Colonic mucosa (tissue), 4 donors: Measurements from ENCODE around the gene UTS2B. TPM values are rescaled to one million over a fixed set of nuclear protein-coding genes. Genes with fewer than 3 reads are reported as not detected.
A peak's percentile ranks its signal among the peaks of the same experiment; 100 is the strongest.

Experiments
- DNase-seq: peaks from one replicate; pipeline ENCODE4 v3.0.0-alpha.2; 2020
- H3K27ac ChIP-seq: fragments of 200-600 bp; one replicate; pipeline ENCODE4 v1.8.0; 2021
- H3K27me3 ChIP-seq: fragments of 200-600 bp; one replicate; pipeline ENCODE4 v1.8.0; 2021
- H3K36me3 ChIP-seq: fragments of 200-600 bp; one replicate; pipeline ENCODE4 v1.8.0; 2021
- H3K4me1 ChIP-seq: fragments of 200-600 bp; one replicate; pipeline ENCODE4 v1.8.0; 2021; ENCODE audit warnings: mild to moderate bottlenecking
- H3K4me3 ChIP-seq: fragments of 200-600 bp; one replicate; pipeline ENCODE4 v1.8.0; 2021
- H3K9ac ChIP-seq, 2 donors: one replicate each; pipeline ENCODE4 v1.7.0; 2013; ENCODE audit warnings: control low read depth in 2 of 2, low read depth in 2 of 2, low read length in 2 of 2
- H3K9me3 ChIP-seq: fragments of 200-600 bp; one replicate; pipeline ENCODE4 v1.8.0; 2021
- intact Hi-C: fragments of 100-400 bp; cut with DNase I; formaldehyde crosslinking; loops from one replicate; pipeline ENCODE4 v1.14.1; 2022
- total RNA-seq, 2 donors: library from RNA; stranded (reverse); fragmentation: NEBNext Ultra II Directional in 1 of 2; extraction: Animal tissue kit (Norgen Biotek cat#: 25700) in 1 of 2; gene quantifications; one replicate each; pipeline ENCODE4 v1.2.1, GENCODE V29; 2021
- TF ChIP-seq, protein P1 (sequence below): fragments of 200-600 bp; IDR thresholded peaks from one replicate; pipeline ENCODE4 v1.8.0; 2022; ENCODE audit warnings: antibody characterized with exemption, mild to moderate bottlenecking
- donor health status: healthy.
- donor health status: DM: no; HTN: no; CAD: no.
- donor health status: DM: no; HTN: no; CAD: no.

The UTS2B gene
- total RNA-seq, 2 donors from 2014 or later = 0.69 TPM; not detected in 1

DNA sequence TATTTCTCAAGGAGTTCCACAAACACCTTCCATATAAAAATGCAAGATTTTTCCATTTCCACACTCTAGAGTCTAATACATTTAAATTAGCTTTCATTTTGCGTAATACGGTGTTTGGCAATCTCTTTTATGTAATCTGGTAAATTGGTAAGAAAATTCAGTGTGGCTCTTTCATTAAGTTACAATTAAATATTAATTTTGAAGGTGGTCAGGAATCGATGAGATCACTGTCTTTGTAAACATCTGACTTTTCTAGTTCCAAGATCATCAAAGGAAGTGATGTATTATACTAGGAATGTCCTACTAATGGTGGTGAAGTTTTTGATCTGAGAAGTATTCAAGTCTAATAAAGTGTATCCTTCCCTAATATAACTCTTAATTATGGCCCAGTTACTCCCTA lies 1.1 kb upstream of the UTS2B start:
- Histone ChIP-seq H3K27me3 (no peaks in the 10 kb centered on the region), H3K9me3 (no peaks in the 10 kb centered on the region), H3K27ac (no peak overlapping the region), H3K36me3 (no peaks in the 10 kb centered on the region), H3K4me3 (no peak overlapping the region), H3K4me1 (no peaks in the 10 kb centered on the region), H3K9ac (no peak overlapping the region)
- DNase-seq = no peak
- TF ChIP-seq, protein P1, sequence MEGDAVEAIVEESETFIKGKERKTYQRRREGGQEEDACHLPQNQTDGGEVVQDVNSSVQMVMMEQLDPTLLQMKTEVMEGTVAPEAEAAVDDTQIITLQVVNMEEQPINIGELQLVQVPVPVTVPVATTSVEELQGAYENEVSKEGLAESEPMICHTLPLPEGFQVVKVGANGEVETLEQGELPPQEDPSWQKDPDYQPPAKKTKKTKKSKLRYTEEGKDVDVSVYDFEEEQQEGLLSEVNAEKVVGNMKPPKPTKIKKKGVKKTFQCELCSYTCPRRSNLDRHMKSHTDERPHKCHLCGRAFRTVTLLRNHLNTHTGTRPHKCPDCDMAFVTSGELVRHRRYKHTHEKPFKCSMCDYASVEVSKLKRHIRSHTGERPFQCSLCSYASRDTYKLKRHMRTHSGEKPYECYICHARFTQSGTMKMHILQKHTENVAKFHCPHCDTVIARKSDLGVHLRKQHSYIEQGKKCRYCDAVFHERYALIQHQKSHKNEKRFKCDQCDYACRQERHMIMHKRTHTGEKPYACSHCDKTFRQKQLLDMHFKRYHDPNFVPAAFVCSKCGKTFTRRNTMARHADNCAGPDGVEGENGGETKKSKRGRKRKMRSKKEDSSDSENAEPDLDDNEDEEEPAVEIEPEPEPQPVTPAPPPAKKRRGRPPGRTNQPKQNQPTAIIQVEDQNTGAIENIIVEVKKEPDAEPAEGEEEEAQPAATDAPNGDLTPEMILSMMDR = no peak
- intact Hi-C loops = no loop called here

DNA sequence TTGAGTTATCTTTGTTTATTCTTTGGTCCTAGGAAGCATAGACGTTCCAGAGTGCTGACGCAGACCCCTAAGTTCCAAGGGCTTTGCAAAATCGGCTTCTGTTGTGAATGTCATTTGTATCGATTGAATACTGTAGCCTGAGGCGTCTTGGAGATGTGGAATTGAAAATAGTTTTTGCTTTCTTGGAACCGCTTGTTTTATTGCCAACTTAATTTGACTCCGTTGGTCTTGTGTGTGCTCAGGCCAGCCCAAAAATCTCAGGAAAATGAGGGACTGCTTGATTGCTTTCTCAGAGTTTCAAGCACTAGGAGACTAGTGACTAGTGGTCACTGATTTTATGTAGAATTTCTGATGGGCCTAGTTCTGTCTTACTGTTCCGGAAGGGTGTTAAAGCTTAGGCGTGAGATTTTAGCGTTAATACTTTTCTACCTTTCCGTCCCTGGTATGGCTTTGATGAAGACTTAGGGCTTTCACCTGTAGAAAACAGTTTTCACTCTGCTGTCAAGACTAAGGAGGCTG lies 263 bp upstream of the UTS2B start:
- TF ChIP-seq, protein P1 = no peak
- Histone ChIP-seq H3K4me3 (peak overlapping the region; percentile 66), H3K9ac (peak overlapping the region; percentile 85 to 87), H3K36me3 (no peaks in the 10 kb centered on the region), H3K9me3 (no peaks in the 10 kb centered on the region), H3K4me1 (no peaks in the 10 kb centered on the region), H3K27ac (peak overlapping the region; percentile 78), H3K27me3 (no peaks in the 10 kb centered on the region)
- intact Hi-C loops = no loop called here
- no peak for DNase-seq

DNA sequence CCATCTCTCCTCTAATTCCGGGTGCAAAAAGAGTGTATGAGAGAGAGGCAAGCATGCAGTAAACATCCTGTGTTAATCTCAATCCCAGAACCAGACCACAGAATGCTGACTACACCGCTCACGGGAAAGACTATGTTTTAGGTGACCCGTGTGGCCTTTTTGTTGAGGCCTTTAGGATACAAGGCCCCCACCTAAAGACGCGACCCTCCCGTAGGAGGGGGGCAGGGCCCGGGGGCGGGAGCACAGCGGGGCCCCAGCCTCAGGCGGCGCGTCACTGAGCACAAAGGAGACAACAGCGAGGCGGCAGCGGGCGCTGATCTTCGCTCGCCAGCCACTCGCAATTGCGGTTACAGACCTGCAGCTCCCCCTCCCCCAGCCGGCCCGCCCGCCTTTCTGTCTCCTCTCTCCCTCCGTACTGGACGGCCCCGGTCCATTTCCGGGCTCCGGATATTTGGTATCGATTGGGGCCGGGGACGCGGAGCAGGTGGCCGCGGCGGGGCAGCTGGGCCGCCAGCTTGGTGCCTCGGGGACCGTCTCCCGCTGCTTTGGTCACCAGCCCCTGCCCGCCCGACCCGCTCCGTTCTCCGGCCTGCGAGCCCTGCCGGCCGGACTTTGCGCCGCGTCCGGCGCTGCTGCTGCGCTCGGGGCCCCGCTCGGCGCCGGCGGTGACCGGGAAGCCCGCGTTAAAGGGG lies 1.2 kb downstream of the UTS2B start, which contains the start of gene CCDC50:
Gene CCDC50 (plus strand): TSS at position 433 of the 692 bp plus-strand sequence. CDS start 281 bp downstream, outside the sequence.
- Histone ChIP-seq H3K9me3 (no peaks in the 10 kb centered on the region), H3K4me3 (peak within 1 kb of the TSS; percentile 66), H3K36me3 (no peaks in the 10 kb centered on the region), H3K4me1 (no peaks in the 10 kb centered on the region), H3K27ac (peak within 1 kb of the TSS; percentile 78), H3K27me3 (no peaks in the 10 kb centered on the region), H3K9ac (peak within 1 kb of the TSS; percentile 85 to 87)
- intact Hi-C loops = no loop called here
- TF ChIP-seq, protein P1 = no peak
- DNase-seq = peak; percentile 88

DNA sequence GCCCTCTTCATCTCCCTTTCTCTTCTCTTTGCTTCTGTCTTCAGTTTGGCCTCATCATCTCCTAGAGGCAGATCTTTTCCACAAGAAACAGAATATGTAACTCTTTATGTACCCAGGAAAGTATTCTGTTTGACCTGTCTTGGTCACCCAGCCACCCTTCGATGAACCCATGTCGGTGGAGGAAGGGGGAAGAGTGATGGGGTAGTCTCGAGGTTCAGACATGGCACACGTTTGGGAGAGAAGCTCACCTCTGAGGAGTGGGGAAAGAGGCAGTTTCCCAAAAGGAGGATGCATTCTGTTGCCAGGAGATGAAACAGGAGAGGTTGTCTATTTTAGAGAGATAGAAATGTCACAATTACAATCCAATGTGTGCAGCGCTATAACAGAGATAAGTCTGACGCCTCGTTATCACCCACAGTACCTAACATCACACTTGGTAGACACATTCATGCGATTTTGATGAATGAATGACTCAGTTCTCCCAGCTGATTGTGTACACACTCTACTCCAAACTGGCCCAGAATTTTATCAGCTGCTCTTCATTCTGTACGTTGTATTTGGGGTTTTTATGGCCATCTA lies 1.9 kb downstream of the UTS2B start:
- TF ChIP-seq, protein P1 = no peak
- DNase-seq = no peak
- H3K4me1 ChIP-seq = no peaks in the 10 kb centered on the region
- H3K9ac ChIP-seq = peak overlapping the region in 1 of 2 donors; percentile 79
- H3K27me3 ChIP-seq = no peaks in the 10 kb centered on the region
- no peaks in the 10 kb centered on the region for H3K9me3 ChIP-seq
- intact Hi-C loops = no loop called here
- no peaks in the 10 kb centered on the region for H3K36me3 ChIP-seq
- peak overlapping the region; percentile 66 for H3K4me3 ChIP-seq
- H3K27ac ChIP-seq = peak overlapping the region; percentile 78

DNA sequence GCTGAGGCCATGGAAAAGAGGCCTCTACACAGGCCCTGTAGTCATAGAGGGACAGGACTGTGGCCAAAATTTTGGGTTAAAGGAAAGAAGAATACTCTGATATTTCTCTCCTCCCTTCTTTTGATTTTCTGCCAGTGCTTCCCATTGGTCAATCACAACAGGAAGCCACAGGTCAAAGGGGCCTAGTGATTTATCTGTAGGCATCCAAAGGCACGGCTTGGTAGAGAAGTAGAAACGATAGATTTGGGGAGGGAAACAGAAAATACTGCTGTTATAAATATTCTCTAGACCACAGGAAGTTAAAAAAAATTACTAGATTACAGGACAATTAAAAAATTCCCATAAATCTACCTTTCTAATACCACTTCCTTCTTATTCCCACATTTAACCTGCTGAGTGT lies 2.8 kb downstream of the UTS2B start:
- H3K36me3 ChIP-seq = no peaks in the 10 kb centered on the region
- DNase-seq = no peak
- H3K9ac ChIP-seq = no peak overlapping the region
- intact Hi-C loops = no loop called here
- H3K9me3 ChIP-seq = no peaks in the 10 kb centered on the region
- H3K4me3 ChIP-seq = no peak overlapping the region
- H3K27ac ChIP-seq = no peak overlapping the region
- TF ChIP-seq, protein P1 = no peak
- no peaks in the 10 kb centered on the region for H3K4me1 ChIP-seq
- H3K27me3 ChIP-seq = no peaks in the 10 kb centered on the region
